MV-4-11 (cell line): ENCODE measurements around the gene ALDH3A2.
"Not testable (repeated sequence)": the region's sequence is repeated elsewhere in the genome, so short reads cannot be mapped to it uniquely, and the experiment has no call there.

Experiments
- DNase-seq: peaks from one replicate; lab custom pipeline; 2025; lab: John Stamatoyannopoulos, UW

ALDH3A2 gene

GRCh38 chr17:19678581-19679453 lies 30.3 kb downstream of the ALDH3A2 start:
- DNase-seq, result peak; percentile 12

GRCh38 chr17:19683117-19683516 lies 34.6 kb downstream of the ALDH3A2 start:
- DNase-seq, result no peak

DNA sequence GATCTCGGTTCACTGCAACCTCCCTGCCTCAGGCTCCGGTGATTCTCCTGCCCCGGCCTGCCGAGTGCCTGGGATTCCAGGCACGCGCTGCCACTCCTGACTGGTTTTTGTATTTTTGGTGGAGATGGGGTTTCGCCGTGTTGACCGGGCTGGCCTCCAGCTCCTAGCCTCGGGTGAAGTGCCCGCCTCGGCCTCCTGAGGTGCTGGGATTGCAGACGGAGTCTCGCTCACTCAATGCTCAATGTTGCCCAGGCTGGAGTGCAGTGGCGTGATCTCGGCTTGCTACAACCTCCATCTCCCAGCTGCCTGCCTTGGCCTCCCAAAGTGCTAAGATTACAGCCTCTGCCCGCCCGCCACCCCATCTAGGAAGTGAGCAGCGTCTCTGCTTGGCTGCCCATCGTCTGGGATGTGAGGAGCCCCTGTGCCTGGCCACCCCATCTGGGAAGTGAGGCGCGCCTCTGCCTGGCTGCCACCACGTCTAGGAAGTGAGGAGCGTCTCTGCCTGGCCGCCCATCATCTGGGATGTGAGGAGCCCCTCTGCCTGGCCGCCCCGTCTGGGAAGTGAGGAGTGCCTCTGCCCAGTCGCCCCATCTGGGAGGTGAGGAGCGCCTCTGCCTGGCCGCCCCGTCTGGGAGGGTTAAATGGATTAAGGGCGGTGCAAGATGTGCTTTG lies 36.5 kb downstream of the ALDH3A2 start:
- not testable (repeated sequence) for DNase-seq

DNA sequence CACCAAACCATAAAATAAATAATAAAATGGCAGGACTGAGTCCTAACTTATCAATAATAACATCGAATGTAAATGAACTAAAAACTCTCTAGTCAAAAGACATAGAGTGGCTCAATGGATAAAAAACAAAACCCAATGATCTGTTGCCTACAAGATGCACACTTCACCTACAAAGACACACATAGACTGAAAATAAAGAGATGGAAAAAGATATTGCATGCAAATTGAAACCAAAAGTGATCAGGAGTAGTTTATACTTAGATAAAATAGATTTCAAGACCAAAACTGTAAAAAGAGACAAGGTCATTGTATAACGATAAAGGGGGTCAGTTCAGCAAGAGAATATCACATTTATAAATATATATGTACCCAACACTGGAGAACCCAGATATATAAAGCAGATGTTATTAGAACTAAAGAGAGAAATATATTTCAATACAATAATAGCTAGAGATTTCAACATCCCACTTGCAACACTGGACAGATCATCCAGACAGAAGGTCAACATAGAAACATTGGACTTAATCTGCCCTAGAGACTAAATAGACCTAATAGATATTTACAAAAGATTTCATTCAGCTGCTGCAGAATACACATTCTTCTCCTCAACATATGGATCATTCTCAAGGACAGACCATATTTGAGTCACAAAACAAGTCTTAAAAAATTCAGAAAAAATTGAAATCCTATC lies 38.0 kb downstream of the ALDH3A2 start:
- DNase-seq, result no peak

- DNase-seq, result peak; percentile 83
Observed at GRCh38 chr17:19702217-19702641, 53.7 kb downstream of the ALDH3A2 start.

- no peak for DNase-seq
Observed at GRCh38 chr17:19703106-19703827, 54.7 kb downstream of the ALDH3A2 start.

- DNase-seq, result no peak
Observed at GRCh38 chr17:19703828-19704613, 55.5 kb downstream of the ALDH3A2 start.

DNA sequence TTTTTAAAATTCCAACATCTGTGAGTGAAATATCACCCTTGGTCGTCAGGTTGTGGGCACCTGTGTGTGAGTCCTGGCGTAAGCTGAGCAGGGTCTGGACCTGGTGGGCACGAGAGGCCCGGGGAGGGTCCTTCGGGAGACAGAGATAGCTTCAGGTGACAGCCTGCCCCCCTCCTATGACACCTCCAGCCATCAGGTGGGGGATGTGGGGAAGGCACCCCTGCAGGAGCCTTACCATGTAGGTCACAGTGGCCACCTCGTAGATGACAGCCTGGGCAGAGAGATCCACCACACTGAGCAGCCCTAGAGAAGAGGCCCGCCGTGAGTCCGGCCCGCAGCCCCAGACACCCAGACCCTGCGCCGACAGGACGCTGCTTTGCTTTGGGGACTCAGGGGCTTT lies 56.6 kb downstream of the ALDH3A2 start:
- DNase-seq, result no peak

DNA sequence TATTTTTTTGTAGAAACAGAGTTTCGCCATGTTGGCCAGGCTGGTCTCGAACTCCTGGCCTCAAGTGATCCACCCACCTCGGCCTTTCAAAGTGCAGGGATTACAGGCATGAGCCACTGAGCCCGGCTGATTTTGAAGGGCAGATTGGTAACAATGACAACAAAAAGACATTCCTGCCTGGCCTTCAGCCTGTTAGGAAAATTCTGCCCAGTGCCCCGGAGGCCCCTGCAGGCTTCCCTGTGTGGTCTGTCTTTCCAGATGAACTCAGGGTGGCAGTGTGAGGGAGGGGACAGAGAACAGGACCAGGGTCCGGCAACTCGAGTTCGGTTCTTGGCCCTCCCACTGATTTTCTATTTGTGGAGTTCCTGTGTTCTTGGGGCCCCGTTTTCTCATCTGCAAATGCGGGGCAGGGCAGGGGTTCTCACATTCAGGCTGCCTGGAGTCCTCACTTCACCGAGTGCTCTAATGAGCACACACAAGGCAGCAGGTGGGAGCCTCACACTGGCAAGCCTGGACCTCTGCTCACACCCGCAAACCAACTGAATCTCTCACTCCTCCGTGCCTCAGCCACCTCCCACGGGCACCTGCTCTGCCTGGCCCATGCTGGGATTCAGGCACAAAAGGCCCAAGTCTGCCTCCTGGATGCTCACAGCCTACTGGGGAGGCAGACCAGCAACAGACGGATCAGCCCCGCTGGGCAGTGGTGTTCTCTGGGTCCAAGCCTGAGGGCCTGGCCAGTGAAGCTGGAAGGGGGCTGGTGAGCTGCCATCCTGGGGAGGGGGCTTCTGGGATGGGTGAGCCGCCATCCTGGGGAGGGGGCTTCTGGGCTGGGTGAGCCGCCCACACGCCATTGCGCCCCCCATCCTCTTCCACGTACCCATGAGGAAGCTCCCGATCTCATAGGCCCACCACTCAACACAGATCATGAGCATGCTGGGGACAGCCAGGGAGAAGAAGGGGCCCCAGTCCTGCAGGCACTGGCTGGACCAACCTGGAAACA lies 57.5 kb downstream of the ALDH3A2 start:
- DNase-seq, result no peak

- no peak for DNase-seq
Observed at GRCh38 chr17:19706791-19707727, 58.5 kb downstream of the ALDH3A2 start.

- DNase-seq, result no peak
Observed at GRCh38 chr17:19707728-19708221, 59.2 kb downstream of the ALDH3A2 start.

DNA sequence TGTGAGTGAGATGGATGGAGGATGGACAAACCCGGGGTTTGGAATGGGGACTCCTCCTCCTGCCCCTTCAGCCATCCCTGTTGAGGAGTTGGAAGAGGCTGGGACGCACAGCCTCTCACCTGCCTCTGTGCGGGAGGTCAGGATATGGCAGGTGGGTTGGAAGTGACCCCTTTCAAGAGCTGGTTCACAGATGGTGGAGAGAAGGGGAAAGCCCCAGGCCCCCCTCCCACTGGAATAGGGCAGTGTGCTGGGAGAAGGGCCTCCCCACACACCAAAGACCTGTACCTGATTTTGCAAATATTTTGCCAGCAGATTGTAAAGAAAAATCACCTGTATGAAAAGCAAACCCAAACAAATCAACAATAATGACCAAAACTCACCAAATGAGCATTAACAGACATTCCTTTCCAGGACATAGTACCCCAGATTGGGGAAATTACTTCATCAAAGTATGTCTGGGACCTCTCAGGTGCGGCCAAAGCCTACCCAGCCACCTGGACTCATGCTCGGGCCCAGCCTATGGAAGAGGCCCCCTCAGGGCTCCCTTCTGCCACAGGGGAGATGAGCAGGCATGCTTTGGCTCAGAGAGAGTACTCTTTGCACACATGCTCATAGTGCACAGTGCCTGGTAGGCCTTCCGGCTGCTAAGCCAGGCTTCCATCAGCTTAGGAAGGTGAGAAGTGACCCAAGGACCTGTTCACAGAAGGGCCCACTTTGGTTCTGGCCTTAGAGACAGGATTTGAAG lies 60.1 kb downstream of the ALDH3A2 start:
- DNase-seq, result no peak

- no peak for DNase-seq
Observed at GRCh38 chr17:19709841-19710240, 61.3 kb downstream of the ALDH3A2 start.

DNA sequence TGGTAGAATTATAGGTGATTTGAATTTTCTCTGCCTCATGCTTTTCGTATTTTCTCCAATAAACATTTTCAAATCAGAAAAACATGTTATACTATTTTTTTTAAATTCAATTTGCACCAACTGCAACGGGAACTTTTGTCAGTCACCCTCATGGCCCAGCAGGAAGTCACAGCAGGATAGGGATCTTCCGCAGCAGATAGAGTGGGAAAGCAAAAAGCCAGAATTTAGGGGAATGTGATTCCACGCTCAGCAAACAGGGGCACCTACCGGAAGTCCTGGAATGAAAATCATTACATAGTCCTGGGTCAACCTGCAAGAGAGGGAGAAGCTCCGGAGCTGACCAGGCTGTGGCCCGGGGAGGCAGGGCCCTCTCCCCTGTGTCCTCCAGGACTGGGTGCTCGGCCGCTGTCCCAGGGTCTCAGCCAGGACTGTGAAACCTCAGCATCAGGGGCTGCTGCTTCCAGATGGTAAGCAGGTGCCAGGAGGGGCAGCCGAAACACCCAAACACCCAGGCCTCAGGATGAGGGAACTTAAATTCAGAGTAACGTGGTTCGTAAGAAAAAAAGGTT lies 64.0 kb downstream of the ALDH3A2 start:
- DNase-seq, result no peak

- DNase-seq, result no peak
Observed at GRCh38 chr17:19713462-19713861, 64.9 kb downstream of the ALDH3A2 start.

- DNase-seq, result no peak
Observed at GRCh38 chr17:19713901-19714361, 65.4 kb downstream of the ALDH3A2 start.
